Putamen (tissue), 1 donor: ENCODE measurements around the gene TOR1A.

Experiments
- DNase-seq: peaks from one replicate; pipeline ENCODE4 v3.0.0-alpha.2; 2016; ENCODE audit warnings: low spot score

TOR1A gene

GRCh38 chr9:129823935-129824601, at the start of gene TOR1A:
TOR1A (minus strand) TSS chr9:129824136; CDS start chr9:129824085, 51 bp downstream.
- DNase-seq = peak; percentile 92

- DNase-seq = no peak
Observed at GRCh38 chr9:129871046-129871445, 47.1 kb upstream of the TOR1A start.

- DNase-seq = no peak
Observed at GRCh38 chr9:129869585-129870501, 45.9 kb upstream of the TOR1A start.

- no peak for DNase-seq
Observed at GRCh38 chr9:129868872-129869486, 45.0 kb upstream of the TOR1A start.

GRCh38 chr9:129868023-129868871, 44.3 kb upstream of the TOR1A start:
- DNase-seq = no peak

GRCh38 chr9:129867136-129868022, 43.4 kb upstream of the TOR1A start:
- no peak for DNase-seq

- no peak for DNase-seq
Observed at GRCh38 chr9:129866394-129867135, 42.6 kb upstream of the TOR1A start.

- no peak for DNase-seq
Observed at GRCh38 chr9:129865668-129866320, 41.9 kb upstream of the TOR1A start.

- DNase-seq = no peak
Observed at GRCh38 chr9:129864991-129865647, 41.2 kb upstream of the TOR1A start.

GRCh38 chr9:129863059-129863690, 39.2 kb upstream of the TOR1A start:
- DNase-seq = no peak

- DNase-seq = no peak
Observed at GRCh38 chr9:129861447-129861827, 37.5 kb upstream of the TOR1A start.

- DNase-seq = no peak
Observed at GRCh38 chr9:129860653-129861446, 36.9 kb upstream of the TOR1A start.

- no peak for DNase-seq
Observed at GRCh38 chr9:129858167-129858962, 34.4 kb upstream of the TOR1A start.

- DNase-seq = no peak
Observed at GRCh38 chr9:129857207-129857606, 33.3 kb upstream of the TOR1A start.

GRCh38 chr9:129854588-129855110, 30.7 kb upstream of the TOR1A start:
- DNase-seq = no peak

GRCh38 chr9:129853614-129854013, 29.7 kb upstream of the TOR1A start:
- DNase-seq = no peak

- DNase-seq = no peak
Observed at GRCh38 chr9:129852579-129852978, 28.6 kb upstream of the TOR1A start.
